SU-DHL-6 (cell line): ENCODE results near the gene SNTG2.

Experiments used
- H2AFZ ChIP-seq: fragments of 200-600 bp; sonication (generic); 2 replicates; pipeline ENCODE4 v1.6.1; 2014; ENCODE audit warnings: low read depth, mild to moderate bottlenecking, moderate library complexity, mixed read lengths, antibody characterized with exemption, low read length; ENCODE audit not compliant: severe bottlenecking
- H3F3A ChIP-seq: fragments of 200-600 bp; shearing (Covaris generic); 2 replicates; pipeline ENCODE4 v1.6.0; 2016; ENCODE audit warnings: antibody characterized with exemption, mild to moderate bottlenecking; ENCODE audit not compliant: insufficient read depth
- H3K27ac ChIP-seq: fragments of 200-600 bp; sonication (generic); 2 replicates; pipeline ENCODE4 v1.5.1; 2016; ENCODE audit warnings: low read depth, mild to moderate bottlenecking, low read length, moderate library complexity, mixed read lengths
- H3K27me3 ChIP-seq: fragments of 200-600 bp; sonication (generic), shearing (Covaris generic); 2 replicates; pipeline ENCODE4 v1.6.0; 2014; ENCODE audit warnings: mild to moderate bottlenecking, low read length
- H3K36me3 ChIP-seq: fragments of 200-600 bp; sonication (generic); 2 replicates; pipeline ENCODE4 v1.6.1; 2014; ENCODE audit warnings: mild to moderate bottlenecking, low read length, mixed read lengths
- H3K4me2 ChIP-seq: fragments of 300-600, 200-600 bp; shearing (Covaris generic), sonication (generic); 2 replicates; pipeline ENCODE4 v1.6.0; 2014; ENCODE audit warnings: low read length, low read depth, mild to moderate bottlenecking; ENCODE audit not compliant: poor library complexity, severe bottlenecking
- H3K4me3 ChIP-seq: fragments of 200-600 bp; sonication (generic); 2 replicates; pipeline ENCODE4 v1.5.1; 2014; ENCODE audit warnings: antibody characterized with exemption, low read length, mild to moderate bottlenecking, mixed read lengths; ENCODE audit not compliant: insufficient read depth, poor library complexity, severe bottlenecking
- H3K79me2 ChIP-seq: fragments of 200-600 bp; sonication (generic); 2 replicates; pipeline ENCODE4 v1.6.1; 2014; ENCODE audit warnings: mild to moderate bottlenecking, low read length, moderate library complexity; ENCODE audit not compliant: insufficient read depth
- H3K9ac ChIP-seq: fragments of 200-600 bp; sonication (generic); 2 replicates; pipeline ENCODE4 v1.7.0; 2014; ENCODE audit warnings: mild to moderate bottlenecking, low read length
- H3K9me2 ChIP-seq: fragments of 200-600 bp; sonication (generic); replicated peaks from 2 replicates; pipeline ENCODE4 v1.6.1; 2014; ENCODE audit warnings: low read length; ENCODE audit not compliant: insufficient read depth
- H3K9me3 ChIP-seq: fragments of 200-600 bp; sonication (generic); 2 replicates; pipeline ENCODE4 v1.6.1; 2014; ENCODE audit warnings: low read length, mixed read lengths; ENCODE audit not compliant: insufficient read depth
- H4K20me1 ChIP-seq: fragments of 200-600 bp; sonication (generic); 2 replicates; pipeline ENCODE4 v1.6.1; 2014; ENCODE audit warnings: low read depth, mild to moderate bottlenecking, antibody characterized with exemption, low read length, moderate library complexity, mixed read lengths
- CTCF ChIP-seq: fragments of 200-600 bp; sonication (generic); IDR thresholded peaks from one replicate; pipeline ENCODE4 v1.5.1; 2017; ENCODE audit warnings: antibody characterized with exemption, mild to moderate bottlenecking, low read length, moderate library complexity; ENCODE audit not compliant: insufficient read depth, poor library complexity, severe bottlenecking
- EZH2phosphoT487 ChIP-seq: fragments of 200-600 bp; sonication (generic), shearing (Covaris generic); conservative IDR thresholded peaks from 2 replicates; pipeline ENCODE4 v1.6.1; 2018; ENCODE audit warnings: mild to moderate bottlenecking, antibody characterized with exemption, low read length, moderate library complexity, mixed read lengths

SNTG2 gene

DNA sequence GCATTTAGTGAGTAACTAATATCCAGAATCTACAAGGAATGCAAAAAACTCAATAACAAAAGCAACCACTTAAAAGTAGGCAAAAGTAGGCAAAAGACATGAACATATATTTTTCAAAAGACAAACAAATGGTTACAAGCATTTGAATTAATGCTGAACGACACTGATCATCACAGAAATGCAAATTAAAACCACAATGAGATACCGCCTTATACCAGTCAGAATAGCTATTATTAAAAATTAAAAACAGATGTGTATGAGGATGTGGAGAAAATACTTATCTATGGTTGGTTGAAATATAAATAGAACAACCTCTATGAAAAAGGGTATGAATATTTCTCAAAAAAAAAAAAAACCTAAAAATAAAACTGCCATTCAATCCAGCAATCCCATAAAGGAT lies 51.7 kb downstream of the SNTG2 start:
- Histone ChIP-seq H4K20me1 (no peaks in the 10 kb centered on the region), H3K9me3 (no peaks in the 10 kb centered on the region), H3K9me2 (no peaks in the 10 kb centered on the region), H3K4me3 (no peak overlapping the region), H3K79me2 (no peaks in the 10 kb centered on the region), H3K27me3 (no peaks in the 10 kb centered on the region; the same call in 1 of the 2 replicates), H3F3A (no peaks in the 10 kb centered on the region), H2AFZ (no peak overlapping the region), H3K27ac (no peak overlapping the region), H3K9ac (no peak overlapping the region), H3K36me3 (no peaks in the 10 kb centered on the region), H3K4me2 (no peak overlapping the region)
- TF ChIP-seq EZH2phosphoT487 (no peak), CTCF (no peak)

DNA sequence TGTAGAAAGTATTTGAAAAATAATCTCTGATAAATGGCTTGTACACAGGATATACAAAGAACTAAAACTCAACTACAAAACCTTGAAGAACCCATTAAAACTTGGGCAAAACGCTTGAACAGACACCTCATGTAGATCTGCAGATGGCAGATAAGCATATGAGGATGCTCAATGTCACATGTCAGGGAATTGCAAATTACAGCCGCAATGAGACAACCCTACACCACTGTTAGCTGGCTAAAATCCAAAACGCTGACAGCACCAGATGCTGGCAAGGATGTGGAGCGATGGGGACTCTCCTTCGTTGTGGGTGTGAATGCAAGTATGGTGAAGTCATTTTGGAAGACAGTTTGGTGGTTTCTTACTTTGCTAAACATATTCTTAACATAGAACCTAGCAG lies 53.7 kb downstream of the SNTG2 start:
- H3K9ac ChIP-seq = no peak overlapping the region
- H3F3A ChIP-seq = no peaks in the 10 kb centered on the region
- no peak overlapping the region for H3K27ac ChIP-seq
- no peak overlapping the region for H3K4me2 ChIP-seq
- H4K20me1 ChIP-seq = no peaks in the 10 kb centered on the region
- no peaks in the 10 kb centered on the region; the same call in 1 of the 2 replicates for H3K27me3 ChIP-seq
- no peaks in the 10 kb centered on the region for H3K79me2 ChIP-seq
- H3K36me3 ChIP-seq = no peaks in the 10 kb centered on the region
- no peaks in the 10 kb centered on the region for H3K9me3 ChIP-seq
- no peak overlapping the region for H3K4me3 ChIP-seq
- TF ChIP-seq EZH2phosphoT487 (no peak), CTCF (no peak)
- H2AFZ ChIP-seq = no peak overlapping the region
- no peaks in the 10 kb centered on the region for H3K9me2 ChIP-seq

GRCh38 chr2:1010415-1010930 lies 59.8 kb downstream of the SNTG2 start:
- H3K27me3 ChIP-seq = no peaks in the 10 kb centered on the region
- no peak overlapping the region for H3K4me3 ChIP-seq
- no peaks in the 10 kb centered on the region for H3K79me2 ChIP-seq
- no peaks in the 10 kb centered on the region for H3K9me3 ChIP-seq
- H3K36me3 ChIP-seq = no peaks in the 10 kb centered on the region
- TF ChIP-seq CTCF (no peak), EZH2phosphoT487 (no peak)
- H4K20me1 ChIP-seq = no peaks in the 10 kb centered on the region
- H3K9me2 ChIP-seq = no peaks in the 10 kb centered on the region
- H2AFZ ChIP-seq = no peak overlapping the region
- no peak overlapping the region for H3K9ac ChIP-seq
- no peak overlapping the region for H3K4me2 ChIP-seq
- H3K27ac ChIP-seq = no peak overlapping the region
- no peaks in the 10 kb centered on the region for H3F3A ChIP-seq
